IMR-90 (cell line): ENCODE results near the gene CHD2. TPM values are rescaled to one million over a fixed set of nuclear protein-coding genes. Genes with fewer than 3 reads are reported as not detected.

ENCODE experiments used
- ATAC-seq: fragments of 200-7000 bp; cut with Tn5 transposase; 2 replicates; pipeline ENCODE4 v1.9.1; 2020; ENCODE audit warnings: low read depth, mild to moderate bottlenecking, moderate library complexity
- BruUV-seq: library from RNA; stranded (reverse); fragments of 400-500 nt; replicated peaks from 2 replicates; lab custom pipeline; 2021; lab: Mats Ljungman, UMichigan
- CTCF ChIA-PET: fragments of 300-600 bp; formaldehyde crosslinking; extraction: SDS; loops from one replicate; lab custom pipeline; 2021; ENCODE audit warnings: antibody characterized with exemption; lab: Yijun Ruan, JAX
- POLR2A ChIA-PET: fragments of 300-600 bp; sonication (Branson Sonifier 250); formaldehyde crosslinking; loops from one replicate; lab custom pipeline; 2022; ENCODE audit warnings: antibody characterized with exemption; ENCODE audit not compliant: unreplicated experiment; lab: Charles Lee
- DNase-seq: peaks from one replicate; pipeline ENCODE4 v3.0.0; 2013
- H2AFZ ChIP-seq: replicated peaks from 2 replicates; pipeline ENCODE3; 2013; ENCODE audit warnings: low read length, mild to moderate bottlenecking; ENCODE audit not compliant: poor library complexity
- H2AK5ac ChIP-seq: 2 replicates; pipeline ENCODE4 v1.6.1; 2013; ENCODE audit warnings: low read depth, low read length, inconsistent platforms
- H2AK9ac ChIP-seq: replicated peaks from 2 replicates; pipeline ENCODE3; 2013; ENCODE audit warnings: mild to moderate bottlenecking, low read depth, low read length, moderate library complexity; ENCODE audit not compliant: poor library complexity
- H2BK120ac ChIP-seq: 2 replicates; pipeline ENCODE4 v1.6.1; 2013; ENCODE audit warnings: low read depth, low read length, inconsistent platforms
- H2BK15ac ChIP-seq: 3 replicates; pipeline ENCODE4 v1.6.1; 2013; ENCODE audit warnings: low read depth, low read length, inconsistent platforms
- H2BK20ac ChIP-seq: 2 replicates; pipeline ENCODE4 v1.6.1; 2013; ENCODE audit warnings: low read depth, mild to moderate bottlenecking, inconsistent platforms, low read length, moderate library complexity
- H2BK5ac ChIP-seq: 2 replicates; pipeline ENCODE4 v1.6.1; 2013; ENCODE audit warnings: mild to moderate bottlenecking, low read depth, low read length, inconsistent platforms; ENCODE audit not compliant: poor library complexity, severe bottlenecking
- H3K14ac ChIP-seq: replicated peaks from 2 replicates; pipeline ENCODE4 v1.6.1; 2013; ENCODE audit warnings: low read depth, low read length, inconsistent platforms
- H3K18ac ChIP-seq: 2 replicates; pipeline ENCODE4 v1.6.1; 2013; ENCODE audit warnings: low read depth, low read length, control low read depth
- H3K23ac ChIP-seq: 2 replicates; pipeline ENCODE4 v1.6.1; 2013; ENCODE audit warnings: low read depth, low read length, inconsistent platforms
- H3K27ac ChIP-seq: 2 replicates; pipeline ENCODE4 v1.5.1; 2013; ENCODE audit warnings: mild to moderate bottlenecking, control low read depth, low read length; ENCODE audit not compliant: insufficient read depth
- H3K27me3 ChIP-seq: 2 replicates; pipeline ENCODE4 v1.6.1; 2013; ENCODE audit warnings: low read length; ENCODE audit not compliant: control insufficient read depth, insufficient read depth
- H3K36me3 ChIP-seq: 2 replicates; pipeline ENCODE4 v1.6.1; 2013; ENCODE audit warnings: low read length, mixed read lengths; ENCODE audit not compliant: control insufficient read depth, insufficient read depth
- H3K4ac ChIP-seq: 2 replicates; pipeline ENCODE4 v1.6.1; 2013; ENCODE audit warnings: low read depth, low read length, inconsistent platforms
- H3K4me1 ChIP-seq: 2 replicates; pipeline ENCODE4 v1.6.1; 2013; ENCODE audit warnings: low read length, mixed read lengths; ENCODE audit not compliant: control insufficient read depth, insufficient read depth
- H3K4me2 ChIP-seq: 2 replicates; pipeline ENCODE4 v1.6.1; 2013; ENCODE audit warnings: low read depth, mild to moderate bottlenecking, control low read depth, low read length, moderate library complexity
- H3K4me3 ChIP-seq: 2 replicates; pipeline ENCODE4 v1.5.1; 2013; ENCODE audit warnings: low read depth, mild to moderate bottlenecking, control low read depth, low read length, moderate library complexity; ENCODE audit not compliant: insufficient read depth
- H3K56ac ChIP-seq: 2 replicates; pipeline ENCODE4 v1.6.1; 2013; ENCODE audit warnings: low read length, inconsistent platforms; ENCODE audit not compliant: insufficient read depth; ENCODE audit errors: extremely low read depth
- H3K79me1 ChIP-seq, 2 experiments: 2 replicates each; pipeline ENCODE4 v1.6.1; 2013; ENCODE audit warnings: low read length in 2 of 2, inconsistent platforms in 1 of 2, low read depth in 1 of 2
- H3K9ac ChIP-seq: 2 replicates; pipeline ENCODE4 v1.6.1; 2013; ENCODE audit warnings: low read depth, low read length, control low read depth
- H3K9me1 ChIP-seq: 2 replicates; pipeline ENCODE4 v1.6.1; 2013; ENCODE audit warnings: low read length, inconsistent platforms; ENCODE audit not compliant: insufficient read depth
- H3K9me3 ChIP-seq: 2 replicates; pipeline ENCODE4 v1.6.1; 2013; ENCODE audit warnings: low read length; ENCODE audit not compliant: control insufficient read depth, insufficient read depth
- H4K20me1 ChIP-seq: 2 replicates; pipeline ENCODE4 v1.6.1; 2013; ENCODE audit warnings: low read length, inconsistent platforms; ENCODE audit not compliant: insufficient read depth
- H4K5ac ChIP-seq: 2 replicates; pipeline ENCODE4 v1.6.1; 2013; ENCODE audit warnings: mild to moderate bottlenecking, low read depth, low read length, control low read depth
- H4K8ac ChIP-seq, 2 experiments: 2 replicates each; pipeline ENCODE4 v1.6.1; 2013; ENCODE audit warnings: low read depth in 2 of 2, low read length in 2 of 2, control low read depth in 1 of 2, inconsistent platforms in 1 of 2
- H4K91ac ChIP-seq: 2 replicates; pipeline ENCODE4 v1.6.1; 2013; ENCODE audit warnings: low read depth, low read length, inconsistent platforms; ENCODE audit not compliant: insufficient read depth
- BHLHE40 ChIP-seq: fragments of 150-350 bp; IDR thresholded peaks from 2 replicates; pipeline ENCODE4 v1.6.1; 2016; ENCODE audit warnings: mild to moderate bottlenecking, low read depth, low read length
- CEBPB ChIP-seq: IDR thresholded peaks from 2 replicates; pipeline ENCODE4 v1.6.1; 2012; ENCODE audit warnings: low read depth, low read length, improper control_type of control experiment
- CHD1 ChIP-seq: IDR thresholded peaks from 2 replicates; pipeline ENCODE4 v1.6.1; 2012; ENCODE audit warnings: low read depth, low read length, improper control_type of control experiment
- CTCF ChIP-seq: conservative IDR thresholded peaks from 2 replicates; pipeline ENCODE4 v1.5.1; 2012; ENCODE audit warnings: mild to moderate bottlenecking, low read depth, low read length, improper control_type of control experiment
- ELK1 ChIP-seq: fragments of 150-350 bp; IDR thresholded peaks from 2 replicates; pipeline ENCODE4 v1.6.1; 2016; ENCODE audit warnings: low read depth, mild to moderate bottlenecking, low read length, moderate library complexity, borderline replicate concordance
- FOS ChIP-seq: fragments of 150-350 bp; IDR thresholded peaks from 2 replicates; pipeline ENCODE4 v1.6.1; 2016; ENCODE audit warnings: low read depth, low read length
- MAZ ChIP-seq: IDR thresholded peaks from 2 replicates; pipeline ENCODE4 v1.6.1; 2012; ENCODE audit warnings: low read depth, mild to moderate bottlenecking, low read length, improper control_type of control experiment, moderate library complexity, borderline replicate concordance
- MXI1 ChIP-seq: IDR thresholded peaks from 2 replicates; pipeline ENCODE4 v1.6.1; 2012; ENCODE audit warnings: low read depth, mild to moderate bottlenecking, low read length, moderate library complexity, borderline replicate concordance
- NFE2L2 ChIP-seq: fragments of 150-350 bp; IDR thresholded peaks from 2 replicates; pipeline ENCODE4 v1.6.1; 2016; ENCODE audit warnings: low read depth, mild to moderate bottlenecking, low read length
- POLR2A ChIP-seq: IDR thresholded peaks from 2 replicates; pipeline ENCODE4 v1.6.1; 2012; ENCODE audit warnings: mild to moderate bottlenecking, low read depth, low read length
- RAD21 ChIP-seq: IDR thresholded peaks from 2 replicates; pipeline ENCODE4 v1.6.1; 2012; ENCODE audit warnings: low read length, improper control_type of control experiment
- RCOR1 ChIP-seq: IDR thresholded peaks from 2 replicates; pipeline ENCODE4 v1.6.1; 2012; ENCODE audit warnings: mild to moderate bottlenecking, low read length, improper control_type of control experiment; ENCODE audit not compliant: insufficient replicate concordance
- SMC3 ChIP-seq: fragments of 150-350 bp; IDR thresholded peaks from 2 replicates; pipeline ENCODE4 v1.6.1; 2016; ENCODE audit warnings: low read depth, mild to moderate bottlenecking, antibody characterized with exemption, low read length, moderate library complexity
- WGBS, 2 experiments: methylation state at CpG; one replicate each; pipeline versions ENCODE4 v1.1.5 to v1.1.7; 2013; ENCODE audit warnings: missing lambda C conversion rate in 2 of 2; ENCODE audit not compliant: insufficient read length in 1 of 2; ENCODE audit errors: extremely low coverage in 2 of 2; 5-methylcytosine and 5-hydroxymethylcytosine counted together
- dilution Hi-C: fragments of 300-500 bp; cut with HindIII; formaldehyde crosslinking; loops from one replicate; pipeline ENCODE4 v1.14.3; 2018; ENCODE audit warnings: low sequenced_read_pairs; ENCODE audit not compliant: unreplicated experiment
- in situ Hi-C: fragments of 300-500 bp; cut with MboI; formaldehyde crosslinking; loops from 3 replicates; pipeline ENCODE4 v1.14.3; 2019; ENCODE audit warnings: low sequenced_read_pairs, inconsistent platforms, mixed read lengths
- intact Hi-C: fragments of 100-400 bp; cut with micrococcal nuclease; formaldehyde crosslinking; loops from 2 replicates; pipeline ENCODE4 v1.10.0; 2022
- polyA plus RNA-seq, 3 experiments: library from polyadenylated mRNA; depleted of rRNA; stranded (reverse); fragments of >200 nt; gene quantifications; 2 replicates each; pipeline ENCODE4 v1.2.3, GENCODE V29; 2012; ENCODE audit warnings: low replicate concordance in 1 of 3
- total RNA-seq: library from RNA; depleted of rRNA; stranded (reverse); fragments of >200 nt; gene quantifications from 2 replicates; pipeline ENCODE4 v1.2.3, GENCODE V29; 2012
- TF ChIP-seq, protein P1 (sequence below): fragments of 150-350 bp; IDR thresholded peaks from 2 replicates; pipeline ENCODE4 v1.6.1; 2017; ENCODE audit warnings: mild to moderate bottlenecking, antibody characterized with exemption, low read length, low read depth

The CHD2 gene
- total and polyA plus RNA-seq, 2 of the 4 experiments (the other 2 are of a cell fraction) = 44.9 to 64.7 TPM

DNA sequence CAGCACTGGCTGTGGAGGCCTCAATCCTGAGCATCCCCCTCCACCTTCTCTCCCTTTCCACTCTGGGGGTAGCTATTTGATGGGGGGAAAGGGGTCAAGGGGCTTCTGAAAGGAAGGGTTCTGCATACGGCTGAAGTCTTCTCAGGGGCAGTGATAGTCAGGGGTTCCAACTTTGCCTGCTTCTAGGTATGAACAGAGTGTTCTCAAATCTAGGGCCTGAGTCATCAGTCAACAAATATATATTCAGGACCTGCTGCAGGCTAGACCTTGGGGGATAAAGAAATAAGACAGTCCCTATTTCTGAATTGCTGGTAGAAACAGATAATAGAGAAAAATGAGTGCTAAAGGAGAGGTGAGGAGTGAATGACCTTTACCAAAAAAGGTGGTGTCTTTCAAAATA lies 176.1 kb downstream of the CHD2 start:
- no peak overlapping the region for H3K4me2 ChIP-seq
- H3K36me3 ChIP-seq = no peaks in the 10 kb centered on the region
- H3K27me3 ChIP-seq = peaks cover 44% of the 10 kb centered on the region
- H3K9me1 ChIP-seq = no peaks in the 10 kb centered on the region
- POLR2A ChIA-PET = no interaction called here
- intact Hi-C loops = no loop called here
- no peak overlapping the region for H4K5ac ChIP-seq
- no peaks in the 10 kb centered on the region; the same call in 1 of the 2 replicates for H3K4me1 ChIP-seq
- DNase-seq (no peak), ATAC-seq (no peak)
- H3K14ac ChIP-seq = no peak overlapping the region
- no peak overlapping the region for H3K4ac ChIP-seq
- no peak overlapping the region for H2BK5ac ChIP-seq
- H4K8ac ChIP-seq = no peak overlapping the region
- no CpG with 5 or more reads among the region's 1 CpG for WGBS, 2 experiments
- H4K20me1 ChIP-seq = no peaks in the 10 kb centered on the region
- H2BK120ac ChIP-seq = no peak overlapping the region
- no peak overlapping the region for H3K9ac ChIP-seq
- H4K91ac ChIP-seq = no peak overlapping the region
- CTCF ChIA-PET = no interaction called here
- H3K79me1 ChIP-seq = no peaks in the 10 kb centered on the region
- no peaks in the 10 kb centered on the region for H3K9me3 ChIP-seq
- no peak overlapping the region for H3K18ac ChIP-seq
- H2AK9ac ChIP-seq = no peak overlapping the region
- H3K4me3 ChIP-seq = no peak overlapping the region
- no peak overlapping the region for H2BK20ac ChIP-seq
- no peak overlapping the region for H2AFZ ChIP-seq
- no peak overlapping the region for H3K23ac ChIP-seq
- BruUV-seq = no TSS peak
- H2BK15ac ChIP-seq = no peak overlapping the region
- in situ Hi-C loops = no loop called here
- H3K27ac ChIP-seq = no peak overlapping the region
- H2AK5ac ChIP-seq = no peak overlapping the region
- TF ChIP-seq, protein P1, sequence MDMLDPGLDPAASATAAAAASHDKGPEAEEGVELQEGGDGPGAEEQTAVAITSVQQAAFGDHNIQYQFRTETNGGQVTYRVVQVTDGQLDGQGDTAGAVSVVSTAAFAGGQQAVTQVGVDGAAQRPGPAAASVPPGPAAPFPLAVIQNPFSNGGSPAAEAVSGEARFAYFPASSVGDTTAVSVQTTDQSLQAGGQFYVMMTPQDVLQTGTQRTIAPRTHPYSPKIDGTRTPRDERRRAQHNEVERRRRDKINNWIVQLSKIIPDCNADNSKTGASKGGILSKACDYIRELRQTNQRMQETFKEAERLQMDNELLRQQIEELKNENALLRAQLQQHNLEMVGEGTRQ = no peak
- TF ChIP-seq RAD21 (no peak), CTCF (no peak), POLR2A (no peak), BHLHE40 (no peak), CEBPB (no peak), RCOR1 (no peak), NFE2L2 (no peak), FOS (no peak), SMC3 (no peak), CHD1 (no peak), ELK1 (no peak), MXI1 (no peak), MAZ (no peak)
- dilution Hi-C loops = no loop called here
- H3K56ac ChIP-seq = no peak overlapping the region
